ENCODE results near the gene PAQR6.
A peak's percentile ranks its signal among the peaks of the same experiment; 100 is the strongest.

Gene PAQR6

DNA sequence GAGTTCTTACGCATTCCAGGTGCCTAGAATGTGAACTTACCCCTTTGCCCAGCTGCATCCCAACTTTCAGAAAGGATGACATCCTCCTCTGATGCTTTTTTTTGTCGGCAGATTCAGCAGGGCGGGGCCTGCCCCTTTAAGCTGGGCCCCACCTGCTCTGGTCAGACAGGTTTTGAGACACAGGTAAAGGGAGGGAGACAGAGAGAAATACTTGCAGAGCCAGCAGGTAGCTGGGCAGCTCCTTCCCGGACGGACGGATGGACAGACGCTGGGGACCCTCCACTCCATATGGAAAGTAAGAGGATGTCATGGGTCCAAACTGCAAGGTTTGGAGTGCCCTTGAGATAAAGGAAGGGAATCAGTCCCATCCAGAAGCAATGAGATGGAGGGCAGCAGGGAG lies 36.3 kb upstream of the PAQR6 start, which contains the start of gene TMEM79:
TSS of gene TMEM79 (plus strand) at position 214 of the 400 bp plus-strand sequence. CDS start 902 bp downstream, outside the sequence.
- no peaks in the 10 kb centered on the region for H3K9me3 ChIP-seq (ENCODE audit: severe bottlenecking)
- DNase-seq (ENCODE audit: low spot score) (no peak), ATAC-seq (ENCODE audit: low read depth) (peak; percentile 24; the same call in 1 of the 3 replicates)
- H3K4me1 ChIP-seq (ENCODE audit: insufficient read depth, poor library complexity, severe bottlenecking): peaks cover 14% of the 10 kb centered on the region
- no peaks in the 10 kb centered on the region for H3K27me3 ChIP-seq (ENCODE audit: insufficient read depth, poor library complexity, severe bottlenecking)
- H3K4me3 ChIP-seq (ENCODE audit: severe bottlenecking): peak within 1 kb of the TSS; percentile 85
- peak within 1 kb of the TSS; percentile 65 for H3K27ac ChIP-seq (ENCODE audit: poor library complexity, severe bottlenecking)
- TF ChIP-seq, protein P1, sequence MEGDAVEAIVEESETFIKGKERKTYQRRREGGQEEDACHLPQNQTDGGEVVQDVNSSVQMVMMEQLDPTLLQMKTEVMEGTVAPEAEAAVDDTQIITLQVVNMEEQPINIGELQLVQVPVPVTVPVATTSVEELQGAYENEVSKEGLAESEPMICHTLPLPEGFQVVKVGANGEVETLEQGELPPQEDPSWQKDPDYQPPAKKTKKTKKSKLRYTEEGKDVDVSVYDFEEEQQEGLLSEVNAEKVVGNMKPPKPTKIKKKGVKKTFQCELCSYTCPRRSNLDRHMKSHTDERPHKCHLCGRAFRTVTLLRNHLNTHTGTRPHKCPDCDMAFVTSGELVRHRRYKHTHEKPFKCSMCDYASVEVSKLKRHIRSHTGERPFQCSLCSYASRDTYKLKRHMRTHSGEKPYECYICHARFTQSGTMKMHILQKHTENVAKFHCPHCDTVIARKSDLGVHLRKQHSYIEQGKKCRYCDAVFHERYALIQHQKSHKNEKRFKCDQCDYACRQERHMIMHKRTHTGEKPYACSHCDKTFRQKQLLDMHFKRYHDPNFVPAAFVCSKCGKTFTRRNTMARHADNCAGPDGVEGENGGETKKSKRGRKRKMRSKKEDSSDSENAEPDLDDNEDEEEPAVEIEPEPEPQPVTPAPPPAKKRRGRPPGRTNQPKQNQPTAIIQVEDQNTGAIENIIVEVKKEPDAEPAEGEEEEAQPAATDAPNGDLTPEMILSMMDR (IDR thresholded peaks at IDR 0.05; ENCODE audit: poor library complexity, severe bottlenecking): no peak
- H3K36me3 ChIP-seq (ENCODE audit: low read depth): peaks cover 35% of the 10 kb centered on the region

DNA sequence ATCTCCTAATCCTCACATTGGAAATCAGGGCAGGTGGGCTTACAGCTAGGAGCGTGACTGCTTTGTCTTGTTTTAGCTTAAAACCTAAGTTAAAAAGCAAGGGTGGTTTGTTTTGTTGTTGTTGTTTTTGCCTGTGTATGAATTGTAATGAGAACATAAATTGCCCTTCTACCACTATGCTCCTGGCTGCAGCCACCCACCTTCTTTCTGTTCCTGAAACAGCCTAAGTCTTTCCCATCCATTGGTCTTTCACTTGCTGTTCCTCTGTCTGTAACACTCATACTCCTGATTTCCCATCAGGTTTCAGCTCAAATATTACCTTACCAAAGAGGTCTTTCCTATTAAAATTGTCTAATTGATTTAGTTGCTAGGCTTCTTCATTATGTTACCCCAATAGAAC lies 35.7 kb upstream of the PAQR6 start:
- no peaks in the 10 kb centered on the region for H3K27me3 ChIP-seq (ENCODE audit: insufficient read depth, poor library complexity, severe bottlenecking)
- peak overlapping the region; percentile 85 for H3K4me3 ChIP-seq (ENCODE audit: severe bottlenecking)
- no peak for DNase-seq (ENCODE audit: low spot score)
- H3K4me1 ChIP-seq (ENCODE audit: insufficient read depth, poor library complexity, severe bottlenecking): peaks cover 14% of the 10 kb centered on the region
- TF ChIP-seq, protein P1 (IDR thresholded peaks at IDR 0.05; ENCODE audit: poor library complexity, severe bottlenecking): no peak
- no peak for ATAC-seq (ENCODE audit: low read depth)
- peaks cover 33% of the 10 kb centered on the region for H3K36me3 ChIP-seq (ENCODE audit: low read depth)
- H3K9me3 ChIP-seq (ENCODE audit: severe bottlenecking): no peaks in the 10 kb centered on the region
- peak overlapping the region; percentile 65 for H3K27ac ChIP-seq (ENCODE audit: poor library complexity, severe bottlenecking)

DNA sequence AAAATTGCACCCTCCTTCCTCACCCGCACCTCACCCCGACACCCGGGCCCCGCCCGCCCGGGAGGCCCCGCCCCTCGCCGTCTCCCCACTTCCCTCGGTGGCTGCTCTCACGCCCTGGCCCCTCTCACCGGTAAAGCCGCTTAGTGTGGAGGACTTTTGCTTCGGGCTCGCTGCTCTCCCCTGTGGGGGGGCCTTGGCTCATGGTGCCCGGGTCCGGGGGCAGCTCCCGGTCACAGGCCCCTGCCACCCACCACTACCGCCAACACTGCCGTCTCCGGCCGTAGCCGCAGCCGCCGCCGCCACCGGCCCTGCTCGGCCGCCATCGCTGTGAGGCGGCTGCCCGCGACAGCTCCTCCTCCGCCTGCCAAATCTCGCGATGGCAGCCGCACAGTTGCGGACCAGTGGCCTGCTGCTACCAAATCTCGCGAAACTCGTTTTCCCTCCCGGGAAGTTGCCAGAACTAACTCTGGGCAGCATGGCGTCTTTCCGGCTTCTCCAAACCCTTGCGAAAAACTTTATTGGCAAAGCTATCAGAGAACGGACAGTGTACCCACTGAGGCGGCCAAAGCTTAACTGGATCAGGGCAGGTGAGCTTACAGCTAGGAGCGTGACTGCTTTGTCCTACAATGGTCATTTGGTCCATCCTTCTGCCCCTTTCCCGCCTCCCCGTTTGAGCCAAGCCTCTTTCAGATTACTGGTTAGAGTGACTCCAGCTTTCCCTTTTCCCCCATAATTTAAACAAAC lies 34.8 kb upstream of the PAQR6 start, which contains the start of gene SMG5:
TSS of gene SMG5 (minus strand) at position 347 of the 744 bp plus-strand sequence. CDS start at position 202, 145 bp downstream.
- Histone ChIP-seq H3K4me3 (ENCODE audit: severe bottlenecking) (peak within 1 kb of the TSS; percentile 85), H3K9me3 (ENCODE audit: severe bottlenecking) (no peaks in the 10 kb centered on the region)
- peak; percentile 87 for ATAC-seq (ENCODE audit: low read depth)

DNA sequence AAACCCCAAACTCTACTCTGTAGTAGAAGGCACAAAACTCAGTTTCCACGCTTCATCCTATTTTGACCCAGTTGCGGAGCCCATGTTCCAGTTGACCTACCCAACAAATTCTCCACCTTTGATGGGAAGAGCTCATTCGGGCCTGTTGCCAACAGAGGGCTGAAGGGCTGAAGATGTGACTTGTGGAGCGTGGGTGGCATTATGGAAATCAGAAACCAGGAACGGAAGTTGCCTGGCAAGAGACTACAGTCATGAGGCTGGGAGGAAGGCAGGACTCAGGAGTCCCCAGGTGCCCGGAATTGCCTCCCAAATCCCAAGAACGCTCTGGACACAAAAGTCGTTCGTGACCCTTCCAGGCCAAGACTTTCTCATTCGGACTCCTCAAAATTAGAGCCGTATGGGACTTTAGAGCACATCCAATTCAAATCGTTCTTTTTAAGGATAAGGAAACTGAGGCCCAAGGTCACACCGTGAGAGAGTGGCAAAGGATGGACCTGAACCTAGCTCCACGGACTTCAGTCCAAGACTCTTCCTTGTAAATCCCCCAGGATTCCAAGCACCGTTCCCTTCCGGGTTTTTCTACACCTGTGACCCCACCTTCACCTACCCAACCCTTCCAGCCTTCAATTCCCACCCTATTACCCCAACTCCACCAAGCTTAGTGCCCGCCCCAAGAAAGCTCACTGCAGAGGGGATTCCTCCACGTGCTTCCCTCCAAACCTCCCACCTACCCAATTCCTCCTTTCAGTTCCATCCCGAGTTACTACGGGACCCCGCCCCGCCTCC lies 34.0 kb upstream of the PAQR6 start:
- Histone ChIP-seq H3K27me3 (ENCODE audit: insufficient read depth, poor library complexity, severe bottlenecking) (no peaks in the 10 kb centered on the region), H3K27ac (ENCODE audit: poor library complexity, severe bottlenecking) (peak overlapping the region; percentile 65), H3K4me3 (ENCODE audit: severe bottlenecking) (peak overlapping the region; percentile 85), H3K9me3 (ENCODE audit: severe bottlenecking) (no peaks in the 10 kb centered on the region), H3K36me3 (ENCODE audit: low read depth) (peaks cover 48% of the 10 kb centered on the region), H3K4me1 (ENCODE audit: insufficient read depth, poor library complexity, severe bottlenecking) (peaks cover 14% of the 10 kb centered on the region)
- DNase-seq (ENCODE audit: low spot score) (no peak), ATAC-seq (ENCODE audit: low read depth) (peak; percentile 30)
- TF ChIP-seq, protein P1 (IDR thresholded peaks at IDR 0.05; ENCODE audit: poor library complexity, severe bottlenecking): no peak

More for the DNA sequence above, 34.8 kb upstream of the PAQR6 start, which contains the start of gene SMG5:
- peaks cover 40% of the 10 kb centered on the region for H3K36me3 ChIP-seq (ENCODE audit: low read depth)
- DNase-seq (ENCODE audit: low spot score): peak; percentile 96
- TF ChIP-seq, protein P1 (IDR thresholded peaks at IDR 0.05; ENCODE audit: poor library complexity, severe bottlenecking): no peak
- H3K27me3 ChIP-seq (ENCODE audit: insufficient read depth, poor library complexity, severe bottlenecking): no peaks in the 10 kb centered on the region
- peak within 1 kb of the TSS; percentile 65 for H3K27ac ChIP-seq (ENCODE audit: poor library complexity, severe bottlenecking)
- peaks cover 14% of the 10 kb centered on the region for H3K4me1 ChIP-seq (ENCODE audit: insufficient read depth, poor library complexity, severe bottlenecking)
